NOMO-1 (cell line): Measurements from ENCODE around the gene TMEFF1.
A peak's percentile ranks its signal among the peaks of the same experiment; 100 is the strongest.

Source experiments
- DNase-seq, 2 experiments: peaks; one replicate each; lab custom pipeline; 2025; ENCODE audit not compliant: unreplicated experiment in 2 of 2; lab: John Stamatoyannopoulos, UW

TMEFF1 gene

GRCh38 chr9:100567856-100568255 lies 94.9 kb downstream of the TMEFF1 start:
- no peak for DNase-seq

- DNase-seq: no peak
Measured at GRCh38 chr9:100573655-100574260, 100.8 kb downstream of the TMEFF1 start.

DNA sequence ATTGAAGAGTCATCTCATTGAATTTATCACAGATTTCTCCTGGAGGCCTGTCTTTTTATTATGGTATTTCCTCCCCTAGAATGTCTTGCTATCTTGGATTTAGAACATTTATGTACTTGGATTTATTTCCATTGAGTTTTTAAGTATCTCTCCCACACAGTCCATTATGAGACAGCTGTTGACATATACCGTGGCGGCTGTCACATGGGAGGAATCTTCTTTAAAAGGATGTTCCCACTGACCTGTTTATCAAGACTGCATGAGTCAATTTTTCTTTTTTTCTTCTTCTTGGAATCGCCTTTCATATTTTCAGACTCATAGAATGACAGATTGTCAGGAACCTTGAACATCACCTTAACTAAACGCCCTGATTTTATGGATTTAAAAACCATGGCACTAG lies 102.1 kb downstream of the TMEFF1 start:
- DNase-seq: no peak

GRCh38 chr9:100575765-100576386 lies 102.9 kb downstream of the TMEFF1 start:
- no peak for DNase-seq

- DNase-seq: no peak
Measured at GRCh38 chr9:100577776-100578448, 105.0 kb downstream of the TMEFF1 start, which contains the start of gene CAVIN4. CAVIN4 (plus strand) TSS chr9:100578079; CDS start chr9:100578144, 65 bp downstream.

- no peak for DNase-seq
Measured at GRCh38 chr9:100578610-100579009, 105.7 kb downstream of the TMEFF1 start.

GRCh38 chr9:100579665-100580064 lies 106.7 kb downstream of the TMEFF1 start:
- no peak for DNase-seq

GRCh38 chr9:100580257-100580656 lies 107.3 kb downstream of the TMEFF1 start:
- DNase-seq: no peak

DNA sequence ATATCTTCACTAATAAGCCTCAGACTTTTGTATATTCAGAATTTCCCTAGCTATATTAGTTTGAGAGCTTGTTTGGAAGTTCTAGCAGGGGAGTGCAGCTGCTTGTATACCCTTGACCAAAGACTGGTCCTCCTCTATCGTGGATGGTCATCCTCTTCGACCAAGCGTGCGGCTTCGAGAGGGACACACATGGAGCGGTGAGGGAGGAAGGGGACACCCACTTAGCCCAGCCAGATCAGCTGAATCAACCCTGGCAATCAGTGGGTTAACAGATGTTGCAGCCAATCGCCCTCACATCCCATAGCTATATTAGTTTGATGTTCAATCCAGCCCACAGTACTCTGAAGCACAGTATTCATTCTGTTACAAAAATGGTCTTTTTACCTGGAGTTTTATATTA lies 108.1 kb downstream of the TMEFF1 start:
- DNase-seq: no peak

- no peak for DNase-seq
Measured at GRCh38 chr9:100581661-100582060, 108.7 kb downstream of the TMEFF1 start.

DNA sequence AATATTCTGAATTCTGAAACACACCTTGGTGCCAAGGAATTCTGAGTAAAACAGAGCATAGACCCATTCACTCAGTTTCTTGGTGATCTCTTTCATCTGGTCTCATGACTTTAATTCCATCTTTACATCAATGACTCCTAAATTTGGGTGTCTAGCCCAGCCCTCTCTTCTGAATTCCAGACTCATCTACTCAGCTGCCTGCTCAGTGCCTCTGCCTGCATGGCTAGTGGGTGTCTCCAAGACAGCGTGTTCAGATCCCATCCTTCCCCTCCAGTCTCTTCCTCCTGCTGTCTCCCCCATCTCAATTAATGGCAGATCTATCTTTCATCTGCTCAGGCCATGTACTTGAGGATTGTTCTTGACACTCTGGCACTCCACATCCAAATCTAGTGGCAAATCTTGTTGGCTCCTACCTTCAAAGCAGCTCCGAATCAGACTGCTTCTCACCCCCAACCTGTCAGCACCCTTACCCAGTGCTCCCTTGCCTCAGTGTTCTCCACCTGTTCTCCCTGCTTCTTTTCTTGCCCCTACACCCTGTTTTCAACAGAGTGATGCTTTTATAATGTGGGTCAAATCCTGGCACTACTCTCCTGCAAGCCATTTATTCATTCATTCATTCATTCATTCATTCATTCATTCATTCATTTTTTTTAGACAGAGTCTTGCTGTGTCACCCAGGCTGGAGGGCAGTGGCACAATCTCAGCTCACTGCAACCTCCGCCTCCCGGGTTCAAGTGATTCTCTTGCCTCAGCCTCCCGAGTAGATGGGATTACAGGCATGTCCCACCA lies 110.3 kb downstream of the TMEFF1 start:
- DNase-seq: no peak

DNA sequence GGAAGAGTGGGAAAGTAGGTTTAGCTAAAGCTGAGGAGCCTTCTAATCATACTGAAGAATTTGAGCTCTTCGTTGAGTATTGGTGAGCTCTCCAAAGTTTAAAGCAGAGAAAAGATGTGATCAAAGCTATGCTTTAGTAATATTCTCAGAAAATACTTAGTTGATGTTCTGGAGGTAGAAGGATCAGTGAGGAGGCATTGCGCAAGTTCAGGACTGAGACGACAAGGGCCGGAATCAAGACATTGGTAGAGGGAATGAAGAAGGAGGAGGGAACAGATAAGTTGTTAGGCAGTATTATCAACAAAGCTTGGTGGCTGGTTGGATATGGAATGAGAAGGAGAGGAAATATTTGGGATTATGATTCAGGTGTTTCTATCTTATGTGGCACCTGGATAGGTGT lies 112.0 kb downstream of the TMEFF1 start:
- DNase-seq: no peak

- no peak for DNase-seq
Measured at GRCh38 chr9:100586093-100586492, 113.1 kb downstream of the TMEFF1 start.

DNA sequence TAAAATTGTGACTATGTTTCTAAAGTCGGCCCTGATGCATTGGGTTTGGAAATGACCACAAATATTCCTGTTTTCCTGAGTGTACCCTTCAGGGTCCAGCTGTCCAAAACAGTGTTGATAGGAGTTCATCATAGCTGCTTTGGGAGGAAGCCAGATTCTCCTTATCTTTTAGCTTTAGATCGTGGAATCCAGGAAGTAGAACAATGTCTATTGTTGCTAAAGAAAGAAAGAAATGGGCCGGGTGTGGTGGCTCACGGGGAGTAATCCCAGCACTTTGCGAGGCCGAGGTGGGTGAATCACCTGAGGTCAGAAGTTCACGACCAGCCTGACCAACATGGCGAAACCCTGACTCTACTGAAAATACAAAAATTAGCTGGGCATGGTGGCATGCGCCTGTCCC lies 114.4 kb downstream of the TMEFF1 start:
- DNase-seq: no peak

DNA sequence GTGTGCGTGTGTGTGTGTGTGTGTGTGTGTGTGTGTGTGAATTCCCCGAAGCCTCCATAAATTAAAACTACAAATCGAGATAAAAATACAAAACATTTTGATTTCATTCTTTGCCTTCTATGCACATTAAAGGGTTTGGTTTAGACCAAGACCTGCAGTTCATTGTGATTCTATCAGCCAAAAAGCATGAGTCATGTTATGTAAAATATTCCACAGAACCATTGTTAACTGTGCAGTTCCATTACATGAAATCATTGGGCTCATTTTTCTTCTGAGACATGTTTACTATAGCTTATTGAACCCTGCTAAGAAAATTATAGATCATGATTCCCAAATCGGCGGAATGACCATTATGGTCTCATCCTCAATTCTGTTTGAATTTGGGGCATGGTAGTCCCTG lies 116.6 kb downstream of the TMEFF1 start:
- DNase-seq: no peak

GRCh38 chr9:100590481-100590880 lies 117.5 kb downstream of the TMEFF1 start:
- DNase-seq: no peak

DNA sequence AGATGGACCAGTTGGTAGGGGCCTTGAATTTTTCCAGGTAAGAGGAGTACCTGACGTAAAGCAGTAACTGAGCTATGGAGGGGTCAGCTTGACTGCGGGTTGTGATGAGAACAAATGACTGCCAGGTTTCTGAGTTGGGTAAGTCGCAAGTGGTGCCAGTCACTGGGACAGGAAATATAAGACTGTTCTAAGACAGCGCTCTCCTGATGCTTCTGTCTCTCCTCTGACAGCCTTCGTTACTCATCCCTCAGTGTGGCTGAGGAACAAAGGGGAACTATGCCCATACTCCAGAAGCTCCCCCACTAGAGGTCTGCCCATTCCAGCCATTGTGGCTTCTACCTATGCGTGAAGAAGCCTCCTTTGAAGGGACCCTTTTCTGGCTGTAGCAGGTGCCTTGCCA lies 118.2 kb downstream of the TMEFF1 start:
- no peak for DNase-seq

DNA sequence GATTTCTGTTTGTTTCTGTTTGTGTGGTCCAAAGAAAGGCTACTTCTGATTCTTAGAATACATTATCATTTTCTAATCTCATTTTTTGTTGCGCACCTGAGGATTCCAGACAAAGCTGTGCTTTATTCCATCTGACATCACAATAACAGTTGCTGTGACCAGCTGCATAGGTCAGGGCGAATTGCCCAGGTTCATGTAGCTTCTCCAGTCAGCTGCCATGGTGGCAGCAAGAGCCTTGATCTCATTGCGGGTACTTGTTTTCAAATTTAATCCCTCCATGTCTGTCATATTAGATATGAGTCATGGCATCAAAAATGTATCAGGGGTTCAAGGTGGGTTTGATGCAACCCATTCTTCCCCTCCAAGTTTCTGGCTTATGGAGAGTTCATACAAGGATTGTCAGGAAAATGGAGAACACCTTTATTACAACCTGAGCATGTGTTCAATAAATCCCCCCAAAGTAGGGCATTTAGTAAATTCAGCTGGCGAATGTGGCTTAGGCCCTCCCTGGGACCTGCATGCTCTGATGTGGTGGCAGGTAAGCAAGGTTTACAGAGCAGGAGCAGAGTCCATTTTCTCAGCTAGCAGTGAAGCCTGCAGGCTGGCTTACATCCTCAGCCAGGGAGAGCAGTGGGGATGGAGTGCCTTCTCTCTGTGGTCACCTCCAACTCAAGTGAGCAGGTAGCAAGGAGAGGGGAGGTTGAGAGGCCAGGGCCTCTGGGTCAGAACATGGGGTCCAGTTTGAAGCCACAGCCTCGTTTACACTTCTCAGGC lies 118.9 kb downstream of the TMEFF1 start:
- no peak for DNase-seq

- peak in 1 of 2 experiments; percentile 5 for DNase-seq
Measured at GRCh38 chr9:100595391-100596199, 122.6 kb downstream of the TMEFF1 start.

DNA sequence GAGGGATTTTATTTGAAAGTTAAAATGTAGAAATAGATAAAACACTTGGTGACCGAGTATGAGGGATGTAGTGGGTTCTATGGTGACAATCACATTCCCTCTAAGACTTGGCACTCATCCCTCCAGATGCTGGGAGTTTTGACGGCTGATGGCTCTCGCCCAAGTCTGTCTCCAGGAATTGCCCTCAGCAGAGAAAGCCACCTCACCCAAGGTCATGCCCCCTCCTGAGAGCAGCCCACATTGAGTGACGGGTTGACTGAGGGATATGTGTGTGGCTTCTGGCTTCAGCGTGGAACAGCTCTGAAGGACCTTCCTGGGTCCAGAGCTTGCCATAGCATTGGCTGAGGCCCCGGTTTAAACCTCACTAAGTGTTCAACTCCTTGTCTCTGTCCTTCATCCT lies 124.3 kb downstream of the TMEFF1 start:
- DNase-seq: no peak
